Neural progenitor cell (in vitro differentiated cells): Measurements from ENCODE around the gene MTR.
"Not testable (repeated sequence)": the region's sequence is repeated elsewhere in the genome, so short reads cannot be mapped to it uniquely, and the experiment has no call there.

Source experiments
- CTCF ChIP-seq: fragments of 200-600 bp; sonication (generic); IDR thresholded peaks from 2 replicates; pipeline ENCODE4 v1.5.1; 2017; ENCODE audit warnings: antibody characterized with exemption, mild to moderate bottlenecking
- EZH2 ChIP-seq: fragments of 200-600 bp; sonication (generic); IDR thresholded peaks from 2 replicates; pipeline ENCODE4 v1.6.1; 2017; ENCODE audit warnings: antibody characterized with exemption, mild to moderate bottlenecking, moderate library complexity
- EZH2phosphoT487 ChIP-seq: fragments of 200-600 bp; sonication (generic); IDR thresholded peaks from 2 replicates; pipeline ENCODE4 v1.6.1; 2017; ENCODE audit warnings: antibody characterized with exemption

- TF ChIP-seq CTCF, EZH2, EZH2phosphoT487: not testable (repeated sequence)
Measured at GRCh38 chr1:236911047-236911446, 116.0 kb downstream of the MTR start.
